Measurements from ENCODE around the gene KRTAP4-6.
"Not testable (repeated sequence)": the region's sequence is repeated elsewhere in the genome, so short reads cannot be mapped to it uniquely, and the experiment has no call there.

The KRTAP4-6 gene

DNA sequence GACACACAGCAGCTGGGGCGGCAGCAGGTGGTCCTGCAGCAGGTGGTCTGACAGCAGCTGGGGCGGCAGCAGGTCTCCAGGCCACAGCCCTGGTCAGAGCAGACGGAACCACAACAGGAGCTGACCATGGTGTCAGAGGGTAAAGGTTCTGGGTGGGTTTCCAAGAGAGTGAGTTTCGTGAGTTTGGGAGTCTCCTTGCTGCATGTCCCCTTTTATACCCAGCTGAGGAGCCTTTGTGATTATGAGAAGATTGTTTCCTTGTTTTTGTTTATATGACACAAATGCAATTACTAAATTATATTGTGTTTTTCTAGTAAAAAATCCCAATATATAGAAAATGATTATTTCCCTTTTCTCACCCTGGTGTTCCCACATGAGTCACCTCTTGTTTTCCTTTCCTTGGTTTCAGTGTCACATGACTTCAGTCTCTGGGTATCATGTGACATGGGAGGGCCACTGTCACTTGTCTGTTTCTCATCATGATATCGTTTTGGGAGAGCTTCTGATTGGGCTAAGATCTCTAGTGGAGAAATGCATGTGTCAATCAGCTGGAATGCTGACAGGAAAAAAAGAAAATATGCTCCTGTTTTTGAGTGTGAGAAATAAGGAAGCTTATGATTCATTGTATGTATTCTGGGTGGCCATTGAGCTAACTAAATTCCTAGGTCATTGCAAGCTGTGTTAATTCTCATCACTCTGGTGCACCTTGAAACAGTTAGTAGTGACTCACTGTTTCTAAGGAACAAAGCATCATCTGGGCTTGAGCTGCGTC, at the start of gene KRTAP4-6:
KRTAP4-6 (minus strand) TSS at position 185 of the 772 bp plus-strand sequence; CDS start at position 128, 57 bp downstream.
- Histone ChIP-seq H3K9ac (ENCODE audit: low read length) (no peak within 1 kb of the TSS), H3K27ac (ENCODE audit: low read length) (no peak within 1 kb of the TSS), H3K4me3 (ENCODE audit: low read length) (no peak within 1 kb of the TSS)

DNA sequence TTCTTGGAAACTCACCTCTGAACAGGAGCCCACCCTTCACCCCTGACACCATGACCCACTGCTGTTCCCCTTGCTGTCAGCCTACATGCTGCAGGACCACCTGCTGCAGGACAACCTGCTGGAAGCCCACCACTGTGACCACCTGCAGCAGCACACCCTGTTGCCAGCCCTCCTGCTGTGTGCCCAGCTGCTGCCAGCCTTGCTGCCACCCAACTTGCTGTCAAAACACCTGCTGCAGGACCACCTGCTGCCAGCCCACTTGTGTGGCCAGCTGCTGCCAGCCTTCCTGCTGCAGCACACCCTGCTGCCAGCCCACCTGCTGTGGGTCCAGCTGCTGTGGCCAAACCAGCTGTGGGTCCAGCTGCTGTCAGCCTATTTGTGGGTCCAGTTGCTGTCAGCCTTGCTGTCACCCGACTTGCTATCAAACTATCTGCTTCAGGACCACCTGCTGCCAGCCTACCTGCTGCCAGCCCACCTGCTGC, 49.5 kb upstream of the KRTAP4-6 start, which contains the start of gene KRTAP9-1:
KRTAP9-1 (plus strand) TSS at position 51 of the 482 bp plus-strand sequence; CDS start at position 51, 0 bp downstream.
- not testable (repeated sequence) for H2AFZ ChIP-seq (ENCODE audit: low read length); H3K4me1 ChIP-seq (ENCODE audit: low read length); H3K4me3 ChIP-seq (ENCODE audit: low read length); H3K9ac ChIP-seq (ENCODE audit: low read length); H3K9me3 ChIP-seq (replicated peaks; ENCODE audit: insufficient read depth, low read length); H3K79me2 ChIP-seq (ENCODE audit: low read length); DNase-seq; H3K36me3 ChIP-seq (replicated peaks; ENCODE audit: insufficient read depth, low read length); H3K4me2 ChIP-seq (ENCODE audit: low read depth, low read length); H3F3A ChIP-seq (ENCODE audit: insufficient read depth, low read length); H4K20me1 ChIP-seq (ENCODE audit: insufficient read depth, low read length); H3K27ac ChIP-seq (ENCODE audit: low read length); H3K9me2 ChIP-seq (replicated peaks; ENCODE audit: insufficient read depth, low read length)
- H3K27me3 ChIP-seq (replicated peaks; ENCODE audit: insufficient read depth, low read length): peaks cover 12% of the 10 kb centered on the region

More for the DNA sequence above, at the start of gene KRTAP4-6:
- no peak within 1 kb of the TSS for H3K4me2 ChIP-seq (ENCODE audit: low read depth, low read length)
- H3K9me3 ChIP-seq (replicated peaks; ENCODE audit: insufficient read depth, low read length): no peaks in the 10 kb centered on the region
- H4K20me1 ChIP-seq (ENCODE audit: insufficient read depth, low read length): no peaks in the 10 kb centered on the region
- H3K36me3 ChIP-seq (replicated peaks; ENCODE audit: insufficient read depth, low read length): no peaks in the 10 kb centered on the region
- H3K4me1 ChIP-seq (ENCODE audit: low read length): no peaks in the 10 kb centered on the region
- TF ChIP-seq CTCF (IDR thresholded peaks at IDR 0.05; ENCODE audit: low read length) (no peak), EZH2phosphoT487 (IDR thresholded peaks at IDR 0.05; ENCODE audit: low read length) (no peak), EZH2 (optimal IDR thresholded peaks at IDR 0.05; ENCODE audit: low read depth, low read length) (no peak)
- H3K9me2 ChIP-seq (replicated peaks; ENCODE audit: insufficient read depth, low read length): no peaks in the 10 kb centered on the region
- DNase-seq: no peak
- H3F3A ChIP-seq (ENCODE audit: insufficient read depth, low read length): no peaks in the 10 kb centered on the region
- H3K79me2 ChIP-seq (ENCODE audit: low read length): no peaks in the 10 kb centered on the region
- no peak within 1 kb of the TSS for H2AFZ ChIP-seq (ENCODE audit: low read length)
- no peaks in the 10 kb centered on the region for H3K27me3 ChIP-seq (replicated peaks; ENCODE audit: insufficient read depth, low read length)

DNA sequence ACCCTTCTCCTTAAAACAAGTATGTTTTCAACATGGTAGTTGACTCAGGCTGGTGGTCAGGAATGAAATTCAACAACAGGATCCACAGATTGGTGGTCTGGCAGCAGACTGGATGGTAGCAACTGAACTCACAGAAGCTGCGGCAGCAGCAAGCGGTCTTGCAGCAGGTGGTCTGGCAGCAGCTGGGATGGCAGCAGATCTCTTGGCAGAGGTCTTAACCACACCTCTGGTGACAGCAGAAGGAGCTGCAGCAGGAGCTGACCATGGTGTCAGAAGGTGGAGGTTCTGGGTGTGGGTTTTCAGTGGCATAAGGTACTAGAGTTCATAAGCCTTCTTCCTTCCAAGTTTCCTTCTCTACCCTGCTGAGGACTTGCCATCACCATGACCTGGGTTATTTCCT, 46.5 kb upstream of the KRTAP4-6 start:
- Histone ChIP-seq H3K9ac (ENCODE audit: low read length) (no peak overlapping the region), H4K20me1 (ENCODE audit: insufficient read depth, low read length) (no peaks in the 10 kb centered on the region), H3K9me2 (replicated peaks; ENCODE audit: insufficient read depth, low read length) (no peaks in the 10 kb centered on the region), H3K4me2 (ENCODE audit: low read depth, low read length) (no peak overlapping the region), H3K4me3 (ENCODE audit: low read length) (no peak overlapping the region), H3K4me1 (ENCODE audit: low read length) (no peaks in the 10 kb centered on the region), H3K27ac (ENCODE audit: low read length) (no peak overlapping the region), H2AFZ (ENCODE audit: low read length) (no peak overlapping the region), H3K9me3 (replicated peaks; ENCODE audit: insufficient read depth, low read length) (no peaks in the 10 kb centered on the region), H3K27me3 (replicated peaks; ENCODE audit: insufficient read depth, low read length) (no peaks in the 10 kb centered on the region), H3K36me3 (replicated peaks; ENCODE audit: insufficient read depth, low read length) (no peaks in the 10 kb centered on the region), H3F3A (ENCODE audit: insufficient read depth, low read length) (no peaks in the 10 kb centered on the region), H3K79me2 (ENCODE audit: low read length) (no peaks in the 10 kb centered on the region)
- TF ChIP-seq EZH2phosphoT487 (IDR thresholded peaks at IDR 0.05; ENCODE audit: low read length) (no peak), CTCF (IDR thresholded peaks at IDR 0.05; ENCODE audit: low read length) (no peak), EZH2 (optimal IDR thresholded peaks at IDR 0.05; ENCODE audit: low read depth, low read length) (no peak)
- no peak for DNase-seq

DNA sequence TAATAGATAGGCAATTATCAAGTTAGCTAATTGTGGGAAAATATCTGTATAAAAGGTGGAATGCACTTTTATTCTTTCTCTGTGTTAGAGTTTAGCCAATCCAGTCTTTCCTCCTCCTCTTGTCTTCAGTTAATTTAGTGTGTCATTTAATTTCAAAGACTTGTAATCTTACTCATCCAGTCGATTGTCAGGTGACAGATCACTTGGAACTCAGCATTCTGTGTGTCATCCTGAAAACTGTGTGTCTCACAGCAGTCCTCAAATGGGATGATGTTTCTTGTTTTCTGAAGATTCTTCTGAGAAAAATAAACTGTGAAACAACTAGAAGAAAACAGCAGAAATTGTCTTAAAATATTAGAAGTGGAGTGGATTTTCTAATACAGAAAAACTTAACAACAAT, 44.7 kb upstream of the KRTAP4-6 start:
- Histone ChIP-seq H3K4me3 (ENCODE audit: low read length) (no peak overlapping the region), H3K79me2 (ENCODE audit: low read length) (no peaks in the 10 kb centered on the region), H3K36me3 (replicated peaks; ENCODE audit: insufficient read depth, low read length) (no peaks in the 10 kb centered on the region), H3K27me3 (replicated peaks; ENCODE audit: insufficient read depth, low read length) (no peaks in the 10 kb centered on the region), H3K27ac (ENCODE audit: low read length) (no peak overlapping the region), H3K4me1 (ENCODE audit: low read length) (no peaks in the 10 kb centered on the region), H3K4me2 (ENCODE audit: low read depth, low read length) (no peak overlapping the region), H3K9ac (ENCODE audit: low read length) (no peak overlapping the region), H3F3A (ENCODE audit: insufficient read depth, low read length) (no peaks in the 10 kb centered on the region), H3K9me2 (replicated peaks; ENCODE audit: insufficient read depth, low read length) (no peaks in the 10 kb centered on the region), H3K9me3 (replicated peaks; ENCODE audit: insufficient read depth, low read length) (no peaks in the 10 kb centered on the region), H4K20me1 (ENCODE audit: insufficient read depth, low read length) (no peaks in the 10 kb centered on the region), H2AFZ (ENCODE audit: low read length) (no peak overlapping the region)
- TF ChIP-seq EZH2 (optimal IDR thresholded peaks at IDR 0.05; ENCODE audit: low read depth, low read length): no peak
- no peak for TF ChIP-seq CTCF (IDR thresholded peaks at IDR 0.05; ENCODE audit: low read length)
- no peak for TF ChIP-seq EZH2phosphoT487 (IDR thresholded peaks at IDR 0.05; ENCODE audit: low read length)
- no peak for DNase-seq

All from MM.1S (cell line).